WTC11 (cell line): Measurements from ENCODE around the gene PBX3. TPM values are rescaled to one million over a fixed set of nuclear protein-coding genes. Genes with fewer than 3 reads are reported as not detected.

Experiments used
- ATAC-seq: fragments of 200-7000 bp; cut with Tn5 transposase; 2 replicates; pipeline ENCODE4 v1.10.0; 2021; ENCODE audit warnings: mild to moderate bottlenecking, moderate library complexity
- CTCF ChIA-PET: fragments of 300-600 bp; sonication (Branson Sonifier 250); formaldehyde crosslinking; loops from one replicate; lab custom pipeline; 2021; ENCODE audit warnings: antibody characterized with exemption; lab: Charles Lee
- POLR2A ChIA-PET: fragments of 350-600 bp; sonication (Branson Sonifier 250); formaldehyde crosslinking; loops from one replicate; lab custom pipeline; 2021; ENCODE audit warnings: antibody characterized with exemption; lab: Charles Lee
- DNase-seq: peaks from one replicate; pipeline ENCODE4 v3.0.0; 2021; ENCODE audit warnings: low spot score
- H3K27ac Mint-ChIP-seq: 2 replicates; pipeline ENCODE4 v1.8.0; 2021; ENCODE audit warnings: mixed read lengths
- H3K27me3 Mint-ChIP-seq: 2 replicates; pipeline ENCODE4 v1.8.0; 2021; ENCODE audit warnings: low read depth, mild to moderate bottlenecking, moderate library complexity, mixed read lengths
- H3K36me3 Mint-ChIP-seq: 2 replicates; pipeline ENCODE4 v1.8.0; 2021; ENCODE audit warnings: mixed read lengths
- H3K4me1 Mint-ChIP-seq: 2 replicates; pipeline ENCODE4 v1.8.0; 2022; ENCODE audit warnings: mixed read lengths
- H3K4me3 Mint-ChIP-seq: 2 replicates; pipeline ENCODE4 v1.8.0; 2021; ENCODE audit warnings: mild to moderate bottlenecking, moderate library complexity, mixed read lengths
- H3K9me3 Mint-ChIP-seq: 2 replicates; pipeline ENCODE4 v1.8.0; 2021; ENCODE audit warnings: mixed read lengths
- CBFB ChIP-seq: sonication (generic); formaldehyde crosslinking; IDR thresholded peaks from 2 replicates; pipeline ENCODE4 v1.8.1; 2022; ENCODE audit warnings: mild to moderate bottlenecking, low read depth, missing genetic modification reagents
- CTCF ChIP-seq: fragments of 200-600 bp; IDR thresholded peaks from 2 replicates; pipeline ENCODE4 v1.8.0; 2022; ENCODE audit warnings: antibody characterized with exemption
- EMX1 ChIP-seq: fragments of 250-450 bp; sonication (Bioruptor Pico); IDR thresholded peaks from 2 replicates; pipeline ENCODE4 v1.8.0; 2021; ENCODE audit warnings: mild to moderate bottlenecking
- GTF2I ChIP-seq: fragments of 250-450 bp; sonication (Bioruptor Pico); conservative IDR thresholded peaks from 2 replicates; pipeline ENCODE4 v1.4.0; 2021; ENCODE audit warnings: mild to moderate bottlenecking
- IRF2 ChIP-seq: sonication (generic); formaldehyde crosslinking; IDR thresholded peaks from 2 replicates; pipeline ENCODE4 v1.8.0; 2022; ENCODE audit warnings: low read depth, missing genetic modification reagents, borderline replicate concordance
- JUN ChIP-seq: sonication (generic); formaldehyde crosslinking; IDR thresholded peaks from 2 replicates; pipeline ENCODE4 v1.8.0; 2023; ENCODE audit warnings: mild to moderate bottlenecking, missing genetic modification reagents
- NFATC4 ChIP-seq: fragments of 250-450 bp; sonication (Bioruptor Pico); IDR thresholded peaks from 2 replicates; pipeline ENCODE4 v1.9.0; 2021; ENCODE audit warnings: mild to moderate bottlenecking
- NR1H2 ChIP-seq: sonication (generic); formaldehyde crosslinking; IDR thresholded peaks from 2 replicates; pipeline ENCODE4 v1.9.0; 2021; ENCODE audit warnings: mild to moderate bottlenecking, moderate library complexity, missing genetic modification reagents
- TP53 ChIP-seq: sonication (generic); formaldehyde crosslinking; IDR thresholded peaks from 2 replicates; pipeline ENCODE4 v1.8.1; 2023; ENCODE audit warnings: mild to moderate bottlenecking, missing genetic modification reagents
- ZBTB43 ChIP-seq: sonication (generic); formaldehyde crosslinking; IDR thresholded peaks from 2 replicates; pipeline ENCODE4 v1.8.1; 2023; ENCODE audit warnings: mild to moderate bottlenecking, missing genetic modification reagents
- ZMAT4 ChIP-seq: fragments of 250-450 bp; sonication (Bioruptor Pico); IDR thresholded peaks from 2 replicates; pipeline ENCODE4 v1.9.0; 2021; ENCODE audit warnings: mild to moderate bottlenecking
- ZNF232 ChIP-seq: sonication (generic); formaldehyde crosslinking; IDR thresholded peaks from 2 replicates; pipeline ENCODE4 v1.8.0; 2022; ENCODE audit warnings: mild to moderate bottlenecking, missing genetic modification reagents
- total RNA-seq: library from RNA; stranded (reverse); gene quantifications from 3 replicates; pipeline ENCODE4 v1.2.3, GENCODE V29; 2021
- TF ChIP-seq, protein P1 (sequence below): fragments of 250-450 bp; sonication (Bioruptor Pico); IDR thresholded peaks from 2 replicates; pipeline ENCODE4 v1.9.0; 2021; ENCODE audit warnings: mild to moderate bottlenecking, borderline replicate concordance
- TF ChIP-seq, protein P2 (sequence below): sonication (generic); formaldehyde crosslinking; IDR thresholded peaks from 2 replicates; pipeline ENCODE4 v1.8.0; 2023; ENCODE audit warnings: missing genetic modification reagents
- TF ChIP-seq, protein P3 (sequence below): sonication (generic); formaldehyde crosslinking; IDR thresholded peaks from 2 replicates; pipeline ENCODE4 v1.8.1; 2023; ENCODE audit warnings: mild to moderate bottlenecking, missing genetic modification reagents
- TF ChIP-seq, protein P4 (sequence below): sonication (generic); formaldehyde crosslinking; IDR thresholded peaks from 2 replicates; pipeline ENCODE4 v1.8.1; 2022; ENCODE audit warnings: low read depth, missing genetic modification reagents, borderline replicate concordance
- TF ChIP-seq, protein P5 (sequence below): sonication (generic); formaldehyde crosslinking; IDR thresholded peaks from 2 replicates; pipeline ENCODE4 v1.8.0; 2023; ENCODE audit warnings: missing genetic modification reagents, mild to moderate bottlenecking, borderline replicate concordance
- TF ChIP-seq, protein P6 (sequence below): sonication (generic); formaldehyde crosslinking; IDR thresholded peaks from 2 replicates; pipeline ENCODE4 v1.8.0; 2022; ENCODE audit warnings: mild to moderate bottlenecking, missing genetic modification reagents

Gene PBX3
- total RNA-seq, 1 experiment from 2014 or later = 48.5 TPM

GRCh38 chr9:125785248-125785751, 38.1 kb downstream of the PBX3 start:
- ChIA-PET CTCF (no interaction called here), POLR2A (no interaction called here)
- H3K4me3 Mint-ChIP-seq = no peak overlapping the region
- peaks cover 36% of the 10 kb centered on the region for H3K36me3 Mint-ChIP-seq
- H3K4me1 Mint-ChIP-seq = peaks cover 11% of the 10 kb centered on the region
- no peaks in the 10 kb centered on the region for H3K27me3 Mint-ChIP-seq
- ATAC-seq (no peak), DNase-seq (no peak)
- TF ChIP-seq, protein P1, sequence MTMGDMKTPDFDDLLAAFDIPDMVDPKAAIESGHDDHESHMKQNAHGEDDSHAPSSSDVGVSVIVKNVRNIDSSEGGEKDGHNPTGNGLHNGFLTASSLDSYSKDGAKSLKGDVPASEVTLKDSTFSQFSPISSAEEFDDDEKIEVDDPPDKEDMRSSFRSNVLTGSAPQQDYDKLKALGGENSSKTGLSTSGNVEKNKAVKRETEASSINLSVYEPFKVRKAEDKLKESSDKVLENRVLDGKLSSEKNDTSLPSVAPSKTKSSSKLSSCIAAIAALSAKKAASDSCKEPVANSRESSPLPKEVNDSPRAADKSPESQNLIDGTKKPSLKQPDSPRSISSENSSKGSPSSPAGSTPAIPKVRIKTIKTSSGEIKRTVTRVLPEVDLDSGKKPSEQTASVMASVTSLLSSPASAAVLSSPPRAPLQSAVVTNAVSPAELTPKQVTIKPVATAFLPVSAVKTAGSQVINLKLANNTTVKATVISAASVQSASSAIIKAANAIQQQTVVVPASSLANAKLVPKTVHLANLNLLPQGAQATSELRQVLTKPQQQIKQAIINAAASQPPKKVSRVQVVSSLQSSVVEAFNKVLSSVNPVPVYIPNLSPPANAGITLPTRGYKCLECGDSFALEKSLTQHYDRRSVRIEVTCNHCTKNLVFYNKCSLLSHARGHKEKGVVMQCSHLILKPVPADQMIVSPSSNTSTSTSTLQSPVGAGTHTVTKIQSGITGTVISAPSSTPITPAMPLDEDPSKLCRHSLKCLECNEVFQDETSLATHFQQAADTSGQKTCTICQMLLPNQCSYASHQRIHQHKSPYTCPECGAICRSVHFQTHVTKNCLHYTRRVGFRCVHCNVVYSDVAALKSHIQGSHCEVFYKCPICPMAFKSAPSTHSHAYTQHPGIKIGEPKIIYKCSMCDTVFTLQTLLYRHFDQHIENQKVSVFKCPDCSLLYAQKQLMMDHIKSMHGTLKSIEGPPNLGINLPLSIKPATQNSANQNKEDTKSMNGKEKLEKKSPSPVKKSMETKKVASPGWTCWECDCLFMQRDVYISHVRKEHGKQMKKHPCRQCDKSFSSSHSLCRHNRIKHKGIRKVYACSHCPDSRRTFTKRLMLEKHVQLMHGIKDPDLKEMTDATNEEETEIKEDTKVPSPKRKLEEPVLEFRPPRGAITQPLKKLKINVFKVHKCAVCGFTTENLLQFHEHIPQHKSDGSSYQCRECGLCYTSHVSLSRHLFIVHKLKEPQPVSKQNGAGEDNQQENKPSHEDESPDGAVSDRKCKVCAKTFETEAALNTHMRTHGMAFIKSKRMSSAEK (CRISPR knock-in tag) = no peak
- no peak for TF ChIP-seq NR1H2 (CRISPR knock-in tag)
- TF ChIP-seq, protein P2, sequence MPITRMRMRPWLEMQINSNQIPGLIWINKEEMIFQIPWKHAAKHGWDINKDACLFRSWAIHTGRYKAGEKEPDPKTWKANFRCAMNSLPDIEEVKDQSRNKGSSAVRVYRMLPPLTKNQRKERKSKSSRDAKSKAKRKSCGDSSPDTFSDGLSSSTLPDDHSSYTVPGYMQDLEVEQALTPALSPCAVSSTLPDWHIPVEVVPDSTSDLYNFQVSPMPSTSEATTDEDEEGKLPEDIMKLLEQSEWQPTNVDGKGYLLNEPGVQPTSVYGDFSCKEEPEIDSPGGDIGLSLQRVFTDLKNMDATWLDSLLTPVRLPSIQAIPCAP (CRISPR knock-in tag) = no peak
- TF ChIP-seq ZBTB43 (CRISPR knock-in tag) = no peak
- no peak for TF ChIP-seq TP53
- no peak for TF ChIP-seq IRF2 (CRISPR knock-in tag)
- TF ChIP-seq, protein P3, sequence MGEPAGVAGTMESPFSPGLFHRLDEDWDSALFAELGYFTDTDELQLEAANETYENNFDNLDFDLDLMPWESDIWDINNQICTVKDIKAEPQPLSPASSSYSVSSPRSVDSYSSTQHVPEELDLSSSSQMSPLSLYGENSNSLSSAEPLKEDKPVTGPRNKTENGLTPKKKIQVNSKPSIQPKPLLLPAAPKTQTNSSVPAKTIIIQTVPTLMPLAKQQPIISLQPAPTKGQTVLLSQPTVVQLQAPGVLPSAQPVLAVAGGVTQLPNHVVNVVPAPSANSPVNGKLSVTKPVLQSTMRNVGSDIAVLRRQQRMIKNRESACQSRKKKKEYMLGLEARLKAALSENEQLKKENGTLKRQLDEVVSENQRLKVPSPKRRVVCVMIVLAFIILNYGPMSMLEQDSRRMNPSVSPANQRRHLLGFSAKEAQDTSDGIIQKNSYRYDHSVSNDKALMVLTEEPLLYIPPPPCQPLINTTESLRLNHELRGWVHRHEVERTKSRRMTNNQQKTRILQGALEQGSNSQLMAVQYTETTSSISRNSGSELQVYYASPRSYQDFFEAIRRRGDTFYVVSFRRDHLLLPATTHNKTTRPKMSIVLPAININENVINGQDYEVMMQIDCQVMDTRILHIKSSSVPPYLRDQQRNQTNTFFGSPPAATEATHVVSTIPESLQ (CRISPR knock-in tag) = no peak
- TF ChIP-seq GTF2I (CRISPR knock-in tag) = no peak
- TF ChIP-seq ZMAT4 (CRISPR knock-in tag) = no peak
- no peak for TF ChIP-seq CBFB (CRISPR knock-in tag)
- TF ChIP-seq, protein P4, sequence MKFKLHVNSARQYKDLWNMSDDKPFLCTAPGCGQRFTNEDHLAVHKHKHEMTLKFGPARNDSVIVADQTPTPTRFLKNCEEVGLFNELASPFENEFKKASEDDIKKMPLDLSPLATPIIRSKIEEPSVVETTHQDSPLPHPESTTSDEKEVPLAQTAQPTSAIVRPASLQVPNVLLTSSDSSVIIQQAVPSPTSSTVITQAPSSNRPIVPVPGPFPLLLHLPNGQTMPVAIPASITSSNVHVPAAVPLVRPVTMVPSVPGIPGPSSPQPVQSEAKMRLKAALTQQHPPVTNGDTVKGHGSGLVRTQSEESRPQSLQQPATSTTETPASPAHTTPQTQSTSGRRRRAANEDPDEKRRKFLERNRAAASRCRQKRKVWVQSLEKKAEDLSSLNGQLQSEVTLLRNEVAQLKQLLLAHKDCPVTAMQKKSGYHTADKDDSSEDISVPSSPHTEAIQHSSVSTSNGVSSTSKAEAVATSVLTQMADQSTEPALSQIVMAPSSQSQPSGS (CRISPR knock-in tag) = no peak
- TF ChIP-seq ZNF232 (CRISPR knock-in tag) = no peak
- TF ChIP-seq, protein P5, sequence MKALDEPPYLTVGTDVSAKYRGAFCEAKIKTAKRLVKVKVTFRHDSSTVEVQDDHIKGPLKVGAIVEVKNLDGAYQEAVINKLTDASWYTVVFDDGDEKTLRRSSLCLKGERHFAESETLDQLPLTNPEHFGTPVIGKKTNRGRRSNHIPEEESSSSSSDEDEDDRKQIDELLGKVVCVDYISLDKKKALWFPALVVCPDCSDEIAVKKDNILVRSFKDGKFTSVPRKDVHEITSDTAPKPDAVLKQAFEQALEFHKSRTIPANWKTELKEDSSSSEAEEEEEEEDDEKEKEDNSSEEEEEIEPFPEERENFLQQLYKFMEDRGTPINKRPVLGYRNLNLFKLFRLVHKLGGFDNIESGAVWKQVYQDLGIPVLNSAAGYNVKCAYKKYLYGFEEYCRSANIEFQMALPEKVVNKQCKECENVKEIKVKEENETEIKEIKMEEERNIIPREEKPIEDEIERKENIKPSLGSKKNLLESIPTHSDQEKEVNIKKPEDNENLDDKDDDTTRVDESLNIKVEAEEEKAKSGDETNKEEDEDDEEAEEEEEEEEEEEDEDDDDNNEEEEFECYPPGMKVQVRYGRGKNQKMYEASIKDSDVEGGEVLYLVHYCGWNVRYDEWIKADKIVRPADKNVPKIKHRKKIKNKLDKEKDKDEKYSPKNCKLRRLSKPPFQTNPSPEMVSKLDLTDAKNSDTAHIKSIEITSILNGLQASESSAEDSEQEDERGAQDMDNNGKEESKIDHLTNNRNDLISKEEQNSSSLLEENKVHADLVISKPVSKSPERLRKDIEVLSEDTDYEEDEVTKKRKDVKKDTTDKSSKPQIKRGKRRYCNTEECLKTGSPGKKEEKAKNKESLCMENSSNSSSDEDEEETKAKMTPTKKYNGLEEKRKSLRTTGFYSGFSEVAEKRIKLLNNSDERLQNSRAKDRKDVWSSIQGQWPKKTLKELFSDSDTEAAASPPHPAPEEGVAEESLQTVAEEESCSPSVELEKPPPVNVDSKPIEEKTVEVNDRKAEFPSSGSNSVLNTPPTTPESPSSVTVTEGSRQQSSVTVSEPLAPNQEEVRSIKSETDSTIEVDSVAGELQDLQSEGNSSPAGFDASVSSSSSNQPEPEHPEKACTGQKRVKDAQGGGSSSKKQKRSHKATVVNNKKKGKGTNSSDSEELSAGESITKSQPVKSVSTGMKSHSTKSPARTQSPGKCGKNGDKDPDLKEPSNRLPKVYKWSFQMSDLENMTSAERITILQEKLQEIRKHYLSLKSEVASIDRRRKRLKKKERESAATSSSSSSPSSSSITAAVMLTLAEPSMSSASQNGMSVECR (CRISPR knock-in tag) = no peak
- TF ChIP-seq, protein P6, sequence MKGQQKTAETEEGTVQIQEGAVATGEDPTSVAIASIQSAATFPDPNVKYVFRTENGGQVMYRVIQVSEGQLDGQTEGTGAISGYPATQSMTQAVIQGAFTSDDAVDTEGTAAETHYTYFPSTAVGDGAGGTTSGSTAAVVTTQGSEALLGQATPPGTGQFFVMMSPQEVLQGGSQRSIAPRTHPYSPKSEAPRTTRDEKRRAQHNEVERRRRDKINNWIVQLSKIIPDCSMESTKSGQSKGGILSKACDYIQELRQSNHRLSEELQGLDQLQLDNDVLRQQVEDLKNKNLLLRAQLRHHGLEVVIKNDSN (CRISPR knock-in tag) = no peak
- no peak for TF ChIP-seq JUN
- no peak for TF ChIP-seq CTCF
- TF ChIP-seq EMX1 (CRISPR knock-in tag) = no peak
- no peak for TF ChIP-seq NFATC4 (CRISPR knock-in tag)
- H3K9me3 Mint-ChIP-seq = peaks cover 20% of the 10 kb centered on the region
- peak overlapping the region; percentile 23; the same call in 1 of the 2 replicates for H3K27ac Mint-ChIP-seq
